D341Med (cell line): ENCODE data around the gene GGN.
A peak's percentile ranks its signal among the peaks of the same experiment; 100 is the strongest.
"Not testable (repeated sequence)": the region's sequence is repeated elsewhere in the genome, so short reads cannot be mapped to it uniquely, and the experiment has no call there.

Experiments
- DNase-seq: peaks from one replicate; pipeline ENCODE4 v3.0.0; 2012; ENCODE audit warnings: low spot score

Gene GGN

GRCh38 chr19:38411041-38411712, 23.3 kb upstream of the GGN start:
- no peak for DNase-seq

GRCh38 chr19:38410407-38410806, 22.6 kb upstream of the GGN start:
- DNase-seq: not testable (repeated sequence)

- DNase-seq: no peak
These were observed 21.8 kb upstream of the GGN start for GRCh38 chr19:38409631-38410133.

GRCh38 chr19:38405276-38405675, 17.4 kb upstream of the GGN start:
- DNase-seq: no peak

DNA sequence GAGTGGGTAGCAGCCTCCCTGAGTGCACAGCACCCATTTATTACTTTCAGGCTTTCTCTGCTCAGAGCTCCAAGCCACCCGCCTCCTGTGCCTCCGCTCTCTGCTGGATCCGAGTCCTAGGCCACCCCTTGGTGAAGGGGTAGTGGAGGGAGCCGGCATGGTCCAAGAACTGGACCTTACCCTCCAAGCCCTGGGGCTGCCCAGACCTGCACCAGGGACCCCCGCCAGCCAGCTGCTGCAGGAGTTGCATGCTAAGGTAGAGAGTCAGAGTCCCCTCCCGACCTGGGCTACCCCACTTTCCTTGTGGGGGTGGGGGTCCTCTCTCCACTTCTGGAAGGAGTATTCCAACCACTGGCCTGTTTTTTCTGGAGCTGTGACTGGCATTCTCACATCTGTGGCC, 17.0 kb upstream of the GGN start:
- DNase-seq: no peak

DNA sequence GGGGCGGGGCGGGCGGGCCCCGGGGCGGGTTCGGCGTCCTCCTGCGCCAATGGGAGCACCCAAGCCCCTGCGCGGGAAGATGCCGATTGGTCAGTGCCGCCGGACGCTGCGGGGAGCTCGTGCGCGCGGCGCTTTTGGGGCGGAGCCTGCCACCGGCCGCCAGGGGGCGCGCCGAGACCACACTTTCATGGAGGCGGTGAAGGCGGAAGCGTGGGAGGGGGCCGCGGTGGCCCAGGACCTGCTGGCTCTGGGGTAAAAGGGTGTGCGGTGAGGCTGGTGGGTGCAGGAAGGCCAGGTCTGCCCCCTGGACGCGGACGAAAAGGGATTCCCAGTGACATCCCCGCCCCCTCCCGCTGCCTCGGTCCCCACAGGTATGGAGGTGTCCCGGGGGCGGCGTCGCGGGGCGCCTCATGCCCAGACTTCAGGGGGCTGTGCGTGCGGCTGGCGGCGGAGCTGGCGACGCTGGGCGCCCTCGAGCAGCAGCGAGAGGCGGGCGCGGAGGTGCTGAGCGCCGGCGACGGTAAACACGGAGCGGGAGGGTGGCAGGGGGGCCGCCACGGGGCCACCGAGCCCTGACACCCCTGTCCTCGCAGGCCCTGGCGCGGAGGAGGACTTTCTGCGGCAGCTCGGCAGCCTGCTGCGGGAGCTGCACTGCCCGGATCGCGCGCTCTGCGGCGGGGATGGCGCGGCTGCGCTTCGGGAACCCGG, 15.3 kb upstream of the GGN start, which contains the start of gene FAM98C:
Gene FAM98C (plus strand): TSS at position 127 of the 708 bp plus-strand sequence. CDS start 61 bp downstream, at position 188.
- peak; percentile 100 for DNase-seq

DNA sequence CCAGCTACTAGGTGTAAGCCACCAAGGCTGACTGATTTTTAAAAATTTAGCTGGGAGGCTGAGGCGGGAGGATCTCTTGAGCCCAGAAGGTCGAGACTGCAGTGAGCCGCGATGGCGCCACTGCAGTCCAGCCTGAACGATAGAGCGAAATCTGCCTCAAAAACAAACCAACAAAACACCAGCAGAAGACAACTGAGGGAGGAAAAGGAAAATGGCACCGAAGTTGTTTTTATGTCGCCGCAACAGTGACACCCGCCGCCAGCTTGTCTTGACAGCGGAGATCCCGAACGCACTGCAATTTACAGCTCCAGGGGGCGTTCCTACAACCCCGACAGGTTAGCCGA, 14.8 kb upstream of the GGN start:
- DNase-seq: no peak

- no peak for DNase-seq
These were observed 13.3 kb upstream of the GGN start for GRCh38 chr19:38401148-38401547.

- DNase-seq: no peak
These were observed 12.5 kb upstream of the GGN start for GRCh38 chr19:38400361-38400760.

DNA sequence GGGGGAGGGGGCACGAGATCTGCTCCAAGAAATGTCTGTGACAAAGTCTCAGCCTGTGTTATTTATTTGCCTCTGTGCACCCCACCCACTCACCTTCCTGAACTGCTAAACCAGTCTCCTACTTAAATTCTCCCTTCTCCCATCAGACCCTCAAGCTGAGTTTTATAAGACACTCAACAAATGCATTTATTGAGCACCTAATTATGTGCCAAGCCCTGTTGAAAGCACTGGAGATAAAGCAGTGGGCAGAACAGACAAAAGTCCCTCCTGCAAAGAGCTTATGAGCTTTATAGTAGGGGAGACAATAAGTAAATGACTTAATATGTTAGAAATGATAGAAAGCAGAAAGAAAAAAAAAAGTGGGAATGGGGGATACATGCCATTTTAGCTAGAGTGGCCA, 11.7 kb upstream of the GGN start:
- no peak for DNase-seq

GRCh38 chr19:38399081-38399480, 11.2 kb upstream of the GGN start:
- DNase-seq: no peak

DNA sequence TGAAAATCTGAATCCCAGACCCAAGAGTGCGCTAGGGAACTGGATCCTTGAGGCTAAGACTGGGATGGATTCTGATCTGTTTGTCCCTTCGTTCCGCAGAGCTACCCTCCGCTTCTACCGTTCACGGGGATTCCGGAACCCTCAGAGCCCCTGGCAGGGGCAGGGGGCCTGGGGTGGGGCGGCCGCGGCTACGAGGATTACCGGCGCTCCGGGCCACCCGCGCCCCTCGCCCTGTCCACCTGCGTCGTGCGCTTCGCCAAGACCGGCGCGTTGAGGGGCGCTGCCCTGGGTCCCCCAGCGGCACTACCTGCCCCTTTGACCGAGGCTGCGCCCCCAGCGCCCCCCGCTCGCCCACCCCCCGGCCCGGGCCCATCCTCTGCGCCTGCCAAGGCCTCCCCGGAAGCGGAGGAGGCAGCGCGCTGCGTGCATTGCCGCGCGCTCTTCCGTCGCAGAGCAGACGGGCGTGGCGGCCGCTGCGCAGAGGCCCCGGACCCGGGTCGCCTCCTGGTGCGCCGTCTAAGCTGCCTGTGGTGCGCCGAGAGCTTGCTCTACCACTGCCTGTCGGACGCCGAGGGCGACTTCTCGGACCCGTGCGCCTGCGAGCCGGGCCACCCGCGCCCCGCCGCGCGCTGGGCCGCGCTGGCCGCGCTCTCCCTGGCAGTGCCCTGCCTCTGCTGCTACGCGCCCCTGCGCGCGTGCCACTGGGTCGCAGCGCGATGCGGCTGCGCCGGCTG, 7.7 kb upstream of the GGN start:
- DNase-seq: no peak

DNA sequence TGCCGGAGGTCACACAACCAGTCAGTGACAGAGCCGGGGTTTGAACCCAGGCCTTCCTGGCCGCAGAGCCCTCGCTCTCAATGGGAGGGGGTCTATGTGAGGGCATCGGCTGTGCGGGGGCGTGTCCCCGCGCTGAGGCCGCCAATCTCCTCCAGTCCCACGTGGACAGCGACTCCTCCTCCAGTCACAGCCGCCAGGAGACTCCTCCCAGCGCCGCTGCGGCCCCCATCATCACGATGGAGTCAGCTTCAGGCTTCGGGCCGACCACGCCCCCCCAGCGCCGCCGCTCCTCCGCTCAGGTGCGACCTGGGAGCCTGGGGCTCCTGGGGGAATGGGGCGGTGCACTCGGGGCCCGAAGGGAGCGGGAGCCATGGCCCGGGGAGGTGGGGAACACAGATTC, 6.7 kb upstream of the GGN start:
- no peak for DNase-seq

GRCh38 chr19:38392707-38393308, 5.0 kb upstream of the GGN start:
- no peak for DNase-seq

GRCh38 chr19:38391911-38392464, 4.2 kb upstream of the GGN start:
- no peak for DNase-seq

DNA sequence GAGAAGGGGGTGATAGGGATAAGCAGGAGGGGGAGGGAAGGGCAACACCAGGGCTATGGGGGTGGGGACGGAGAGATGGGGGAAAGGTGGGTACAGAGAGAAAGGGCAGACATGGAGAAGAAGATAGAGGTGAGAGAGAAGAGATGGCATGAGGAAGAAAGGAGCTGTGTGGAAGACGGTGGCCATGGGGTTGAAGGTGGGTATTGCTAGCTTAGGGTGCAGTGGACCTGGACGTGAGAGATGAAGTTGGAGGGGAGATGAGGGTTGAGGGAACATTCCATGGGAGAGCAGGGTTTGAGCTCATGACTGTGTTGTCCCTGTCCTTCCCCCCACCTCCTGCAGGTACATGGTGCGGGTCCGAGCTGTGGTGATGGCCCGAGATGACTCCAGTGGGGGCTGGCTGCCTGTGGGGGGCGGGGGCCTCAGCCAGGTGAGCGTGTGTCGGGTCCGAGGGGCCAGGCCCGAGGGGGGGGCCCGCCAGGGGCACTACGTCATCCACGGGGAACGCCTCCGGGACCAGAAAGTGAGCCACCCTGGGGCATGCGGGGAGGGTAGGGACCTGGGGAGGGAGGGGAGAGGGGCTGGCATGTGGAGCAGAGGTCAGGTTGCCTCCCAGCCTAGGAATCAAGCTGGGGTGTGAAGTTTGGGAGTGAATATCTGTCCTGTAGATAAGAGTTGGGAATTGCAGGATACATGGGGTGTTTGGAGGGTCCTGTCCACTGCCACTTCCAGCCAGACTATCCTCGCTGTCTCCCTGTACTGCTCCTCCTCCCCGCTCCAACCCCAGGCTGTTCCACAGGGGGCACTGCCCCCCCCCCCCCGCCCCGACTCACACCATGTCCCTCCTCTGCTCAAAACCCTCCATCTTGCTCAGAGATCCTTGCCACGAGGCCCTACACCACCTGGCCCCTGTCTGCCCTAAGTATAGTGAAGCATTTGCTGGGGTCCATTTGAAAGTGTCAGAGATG, 2.4 kb upstream of the GGN start:
- DNase-seq: no peak

DNA sequence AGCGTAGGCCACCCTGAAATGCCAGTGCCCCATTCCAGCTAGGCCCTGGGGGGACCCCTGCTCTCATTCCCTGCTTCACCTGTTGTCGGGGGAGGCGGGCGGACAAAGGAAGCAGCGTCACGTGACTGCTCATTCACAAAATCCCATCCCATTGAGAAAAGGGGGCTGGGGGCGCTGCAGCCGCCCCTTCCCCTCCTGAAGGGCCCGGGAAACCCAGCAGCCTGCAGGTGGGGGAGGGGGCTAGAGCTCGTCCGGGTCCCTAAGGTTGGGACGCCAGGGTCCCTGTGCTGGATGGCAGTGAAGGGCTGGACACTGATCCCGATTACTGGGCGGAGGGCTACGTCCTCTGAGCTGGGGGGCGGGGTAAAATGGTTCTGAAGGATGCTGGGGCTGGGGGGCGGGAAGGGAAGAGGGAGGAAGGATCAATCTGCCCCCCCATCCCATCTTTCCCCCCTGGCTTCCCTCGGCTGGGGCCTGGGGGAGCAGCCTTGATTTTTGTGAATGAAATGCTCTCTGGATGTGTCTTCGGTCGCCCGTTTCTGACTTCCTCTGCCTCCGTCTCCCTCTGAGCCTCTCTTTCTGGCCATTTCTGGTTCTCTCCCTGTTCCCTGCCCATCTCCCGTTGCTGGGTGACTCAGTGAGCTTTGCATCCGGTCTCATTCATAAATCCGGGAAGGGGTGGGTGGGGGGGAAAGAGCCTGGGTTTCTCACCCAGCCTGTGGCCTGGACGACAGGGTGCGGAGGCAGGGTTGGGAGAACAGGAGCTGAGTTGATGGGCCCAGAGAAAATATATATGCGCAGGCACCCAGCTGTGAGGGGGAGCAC, 1.5 kb upstream of the GGN start:
- DNase-seq: no peak

GRCh38 chr19:38388349-38389100, 691 bp upstream of the GGN start, which contains the start of gene SPRED3:
TSS of gene SPRED3 (plus strand) at chr19:38388697. CDS start at chr19:38390303, 1,606 bp downstream.
- DNase-seq: peak; percentile 81

DNA sequence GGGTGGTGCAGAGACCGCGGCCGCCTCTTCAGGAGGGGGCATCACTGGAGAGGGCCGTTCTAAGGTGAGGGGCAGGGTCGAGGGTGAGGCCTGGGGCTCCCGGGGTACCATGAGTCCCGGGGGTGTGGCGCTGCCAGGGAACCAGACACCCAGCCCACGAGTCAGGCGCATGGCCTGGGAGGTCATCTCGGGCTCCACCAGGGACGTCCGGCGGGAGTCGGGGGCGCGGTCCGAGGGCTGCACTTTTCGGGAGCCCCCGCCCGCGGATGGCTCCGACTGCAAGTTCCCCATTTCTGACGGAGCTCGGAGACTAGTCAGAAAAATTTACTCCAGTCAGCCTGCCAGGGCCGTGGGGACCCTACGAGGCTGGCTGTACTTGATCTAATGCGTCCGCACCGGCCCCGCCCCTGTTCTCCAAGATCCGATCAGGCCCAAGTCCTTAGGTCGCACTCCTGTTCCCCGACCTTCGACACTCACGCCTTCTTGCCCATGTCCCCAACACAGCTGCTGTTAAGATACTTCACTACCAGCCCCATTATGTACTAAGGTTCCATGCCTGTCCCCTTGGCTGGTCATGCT, 774 bp downstream of the GGN start:
- no peak for DNase-seq
